Ovary (tissue), 9 donors: ENCODE measurements around the gene SLC26A1. TPM values are rescaled to one million over a fixed set of nuclear protein-coding genes. Genes with fewer than 3 reads are reported as not detected.

Experiments
- DNase-seq, 5 donors: peaks; one replicate each; pipeline ENCODE4 v3.0.0-alpha.2; 2019 to 2020
- H3K27ac ChIP-seq, 2 donors: fragments of 200-600 bp; one replicate each; pipeline versions ENCODE4 v1.5.1 to v1.8.0; 2019 to 2022
- H3K27me3 ChIP-seq: fragments of 200-600 bp; one replicate; pipeline ENCODE4 v1.8.0; 2022
- H3K36me3 ChIP-seq: fragments of 200-600 bp; sonication (generic); one replicate; pipeline ENCODE4 v1.5.1; 2019
- H3K4me1 ChIP-seq: one replicate; pipeline ENCODE4 v1.8.1; 2013; ENCODE audit warnings: mild to moderate bottlenecking, moderate library complexity; ENCODE audit not compliant: insufficient read depth
- H3K4me3 ChIP-seq: fragments of 200-600 bp; sonication (generic); one replicate; pipeline ENCODE4 v1.5.1; 2017
- H3K9me3 ChIP-seq, 2 donors: fragments of 200-600 bp in 1 of 2; sonication (generic) in 1 of 2; one replicate each; pipeline versions ENCODE4 v1.5.1 to v1.8.1; 2013 to 2019; ENCODE audit warnings: mild to moderate bottlenecking in 1 of 2, moderate library complexity in 1 of 2
- CTCF ChIP-seq, 3 donors: fragments of 450-650 bp in 2 of 3; fragments of 200-600 bp in 1 of 3; IDR thresholded peaks; one replicate each; pipeline versions ENCODE4 v1.5.1 to v1.8.0; 2016 to 2022; ENCODE audit warnings: antibody characterized with exemption in 3 of 3, mild to moderate bottlenecking in 1 of 3
- EP300 ChIP-seq: sonication (generic); formaldehyde crosslinking; IDR thresholded peaks from one replicate; pipeline ENCODE4 v1.6.1; 2017; ENCODE audit warnings: antibody characterized with exemption
- POLR2A ChIP-seq: fragments of 450-650 bp; IDR thresholded peaks from one replicate; pipeline ENCODE4 v1.6.1; 2017; ENCODE audit warnings: antibody characterized with exemption, mild to moderate bottlenecking, moderate library complexity
- WGBS, 3 donors: extraction: QIAGEN DNeasy Blood & Tissue Kit in 1 of 3; methylation state at CpG; one replicate each; pipeline versions ENCODE4 v1.1.5 to v1.1.7; 2013 to 2017; 5-methylcytosine and 5-hydroxymethylcytosine counted together
- intact Hi-C, 4 donors: fragments of 100-400 bp; cut with DNase I; formaldehyde crosslinking; loops; one replicate each; pipeline versions ENCODE4 v1.11.0 to v1.15.1; 2022 to 2023
- polyA plus RNA-seq, 2 donors: library from polyadenylated mRNA; stranded (reverse); fragments of 200-250 nt in 1 of 2; fragments of 350-450 nt in 1 of 2; fragmentation: Illumina TruSeq in 1 of 2; extraction: RNeasy Lipid Tissue Mini Kit (QIAGEN cat#74804) in 1 of 2; gene quantifications; one replicate each; pipeline ENCODE4 v1.2.3, GENCODE V29; 2013 to 2014
- total RNA-seq, 7 donors: library from RNA; depleted of rRNA in 2 of 7; stranded (reverse); fragments of >200 nt in 2 of 7; fragmentation: NEBNext Ultra II Directional in 3 of 7; extraction: Animal tissue kit (Norgen Biotek cat#: 25700) in 3 of 7; gene quantifications; one replicate each; pipeline versions ENCODE4 v1.1.0 to v1.2.4, GENCODE V29; 2016 to 2023
- donor health status: DM: no; HTN: no; CAD: no; lungs with moderate emphysema.
- donor health status: DM: no; HTN: no; CAD: no.
- donor health status: Bipolar disorder and iron deficiency.
- donor health status: DM: yes; HTN: yes; CAD: no.
- donor health status: DM: no; HTN: no; CAD: no.
- donor health status: DM: yes; HTN: yes; CAD: no.

The SLC26A1 gene
- total and polyA plus RNA-seq, 9 donors, result 0.10 to 1.1 (median 0.25) TPM; not detected in 1

DNA sequence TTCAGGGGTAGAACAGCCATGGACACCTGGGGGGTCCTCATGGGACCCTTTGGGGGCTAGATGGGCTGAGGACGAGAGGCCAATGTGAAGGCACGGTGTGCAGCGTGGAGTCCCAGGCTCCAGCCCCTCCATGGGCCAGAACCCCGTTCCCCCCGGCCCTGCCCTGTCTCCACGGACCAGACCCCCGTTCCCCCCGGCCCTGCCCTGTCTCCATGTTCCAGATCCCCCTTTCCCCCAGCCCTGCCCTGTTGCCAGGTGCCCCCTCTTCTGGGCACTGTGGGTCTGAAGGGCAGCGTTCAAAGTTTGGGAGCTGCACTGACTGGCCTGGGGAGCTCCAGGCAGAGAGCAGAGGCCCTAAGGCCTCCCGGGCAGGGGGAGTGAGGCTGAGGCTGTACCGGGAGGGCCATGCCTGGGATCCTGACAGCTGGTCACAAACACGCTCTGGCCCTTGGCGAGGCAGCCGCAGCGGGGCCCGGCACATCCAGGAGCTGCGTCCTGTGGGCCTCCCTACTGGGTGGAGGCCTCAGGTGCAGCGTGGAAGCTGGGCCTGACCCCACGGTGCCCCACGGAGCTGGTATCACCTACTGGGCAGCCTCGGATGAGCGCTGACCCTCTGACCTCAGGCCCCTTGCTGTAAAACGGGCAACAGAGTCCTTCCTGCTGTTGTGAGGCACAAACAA is 28.7 kb downstream of the SLC26A1 start:
- Histone ChIP-seq H3K27me3 (no peaks in the 10 kb centered on the region), H3K4me3 (no peak overlapping the region), H3K4me1 (no peaks in the 10 kb centered on the region), H3K36me3 (no peaks in the 10 kb centered on the region), H3K27ac (no peak overlapping the region), H3K9me3 (no peaks in the 10 kb centered on the region)
- intact Hi-C loops, result no loop called here
- DNase-seq, result no peak
- WGBS, 3 donors, result 86 to 90% (median 86%) methylated on average over 17 to 23 of the region's 23 CpGs
- no peak for TF ChIP-seq POLR2A

DNA sequence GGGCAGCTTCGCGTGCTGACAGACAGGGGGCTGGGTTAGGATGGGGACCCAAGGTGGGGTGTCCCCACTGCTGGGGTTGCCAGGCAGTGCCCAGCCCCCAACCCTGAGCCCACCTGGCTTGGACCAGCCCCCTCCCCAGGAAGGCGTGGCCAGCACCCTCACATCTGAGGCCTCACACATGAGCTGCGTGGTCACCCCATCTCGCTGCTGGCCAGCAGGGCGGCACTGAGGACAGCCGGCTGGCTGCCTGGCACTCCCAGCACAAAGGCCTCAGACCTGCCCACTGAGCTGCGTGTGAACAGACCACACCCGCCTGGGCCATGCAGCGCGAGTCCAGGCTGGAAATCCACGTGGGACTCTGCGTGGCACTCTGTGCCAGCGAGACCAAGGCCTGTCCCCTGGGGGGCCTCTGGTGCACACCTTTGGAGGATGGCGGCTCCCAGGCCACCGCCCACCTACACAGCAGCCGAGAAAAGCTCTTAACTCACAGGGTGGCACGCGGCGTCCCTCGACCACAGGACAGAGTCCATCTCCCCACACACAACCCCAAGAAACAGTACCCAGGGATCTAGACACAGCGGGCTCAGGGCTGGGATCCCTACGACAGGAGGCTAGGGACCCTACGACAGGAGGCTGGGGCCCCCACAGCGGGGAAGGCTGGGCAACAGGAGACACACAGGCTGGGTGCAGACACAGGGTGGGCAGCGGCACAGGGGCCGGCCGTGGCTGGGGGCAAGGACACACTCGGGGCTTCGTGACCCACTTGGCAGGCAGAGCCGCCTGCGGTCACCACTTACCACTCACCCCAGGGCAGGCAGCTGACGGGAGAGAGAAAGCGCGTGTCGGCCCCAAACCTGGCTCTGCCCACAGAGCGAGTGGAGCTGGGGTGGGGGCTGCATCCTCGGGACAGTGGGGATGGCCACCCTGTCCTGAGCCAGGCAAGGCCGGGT is 29.7 kb downstream of the SLC26A1 start:
- Histone ChIP-seq H3K4me3 (no peak overlapping the region), H3K36me3 (no peaks in the 10 kb centered on the region), H3K9me3 (no peaks in the 10 kb centered on the region), H3K27ac (no peak overlapping the region), H3K4me1 (no peaks in the 10 kb centered on the region), H3K27me3 (no peaks in the 10 kb centered on the region)
- TF ChIP-seq CTCF (IDR thresholded peaks at IDR 0.05) (no peak), EP300 (no peak), POLR2A (no peak)
- DNase-seq, result no peak
- 91 to 93% (median 92%) methylated on average over 33 to 39 of the region's 39 CpGs for WGBS, 3 donors
- intact Hi-C loops, result no loop called here

- 87 to 92% (median 87%) methylated on average over 44 to 54 of the region's 54 CpGs for WGBS, 3 donors
- Histone ChIP-seq H3K4me3 (no peak overlapping the region), H3K27me3 (no peaks in the 10 kb centered on the region), H3K27ac (no peak overlapping the region), H3K4me1 (no peaks in the 10 kb centered on the region), H3K9me3 (no peaks in the 10 kb centered on the region), H3K36me3 (no peaks in the 10 kb centered on the region)
- intact Hi-C loops, result no loop called here
- TF ChIP-seq POLR2A, result no peak
- DNase-seq, result no peak
These were observed 30.7 kb downstream of the SLC26A1 start for GRCh38 chr4:962231-963208.

DNA sequence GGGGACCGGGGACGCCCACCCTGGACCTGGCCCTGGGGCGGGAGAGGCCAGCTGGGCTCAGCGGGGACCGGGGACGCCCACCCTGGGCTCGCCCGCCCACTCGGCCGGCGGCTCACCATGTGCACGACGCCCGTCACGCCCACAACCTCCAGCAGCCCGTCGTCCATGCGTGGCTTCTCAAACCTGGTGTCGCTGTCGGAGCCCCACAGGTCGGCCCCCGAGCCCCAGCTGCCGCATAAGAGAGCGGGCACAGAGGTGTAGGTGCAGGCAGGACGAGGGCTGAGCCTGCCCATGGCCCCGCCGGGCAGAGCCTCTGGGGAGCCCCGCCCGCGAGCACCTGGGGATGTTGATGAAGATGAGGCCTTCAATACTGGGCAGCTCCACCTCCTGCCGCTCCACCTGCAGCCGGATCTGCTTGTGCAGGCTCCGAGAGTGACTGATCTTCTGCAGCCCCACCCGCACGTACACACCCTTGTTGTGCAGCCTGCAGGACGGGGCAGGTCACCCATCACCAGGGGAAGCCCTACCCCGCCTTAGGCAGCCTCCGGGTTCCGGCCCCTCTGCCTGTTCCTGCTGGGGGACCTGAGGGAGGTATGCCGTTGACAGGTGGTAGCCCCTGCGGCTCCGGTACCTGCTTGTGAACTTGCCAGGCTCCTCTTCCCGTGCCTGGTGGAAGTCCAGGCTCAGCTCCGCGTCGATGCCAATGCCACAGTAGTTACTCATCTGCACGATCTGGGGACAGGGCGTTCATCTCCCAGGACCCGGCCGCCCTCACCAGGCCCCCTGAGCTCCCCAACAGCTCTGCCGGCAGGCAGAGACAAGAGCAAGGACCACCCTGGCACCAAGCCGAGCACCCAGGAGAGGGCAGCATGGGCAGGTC is 31.6 kb downstream of the SLC26A1 start:
- Histone ChIP-seq H3K36me3 (no peaks in the 10 kb centered on the region), H3K27ac (no peak overlapping the region), H3K9me3 (no peaks in the 10 kb centered on the region), H3K4me1 (no peaks in the 10 kb centered on the region), H3K4me3 (no peak overlapping the region), H3K27me3 (no peaks in the 10 kb centered on the region)
- no peak for DNase-seq
- intact Hi-C loops, result no loop called here
- WGBS, 3 donors, result 89 to 92% (median 91%) methylated on average over 38 to 52 of the region's 52 CpGs
- no peak for TF ChIP-seq POLR2A
- TF ChIP-seq EP300, result no peak
- TF ChIP-seq CTCF (IDR thresholded peaks at IDR 0.05), result no peak
